Measurements from ENCODE around the gene PCBP4.

The PCBP4 gene

GRCh38 chr3:51908026-51908425 lies 59.2 kb downstream of the PCBP4 start:
- DNase-seq (ENCODE audit: low read depth in 2 of 2): no peak

All from activated CD8-positive, alpha-beta memory T cell treated with anti-CD3 and anti-CD28 coated beads for 4 hours (primary cell).